Ovary (tissue), 3 donors: ENCODE results near the gene KDM3A.

Source experiments
- CTCF ChIP-seq, 3 donors: fragments of 450-650 bp in 2 of 3; fragments of 200-600 bp in 1 of 3; IDR thresholded peaks; one replicate each; pipeline versions ENCODE4 v1.5.1 to v1.8.0; 2016 to 2022; ENCODE audit warnings: antibody characterized with exemption in 3 of 3, mild to moderate bottlenecking in 1 of 3
- POLR2A ChIP-seq: fragments of 450-650 bp; IDR thresholded peaks from one replicate; pipeline ENCODE4 v1.6.1; 2017; ENCODE audit warnings: antibody characterized with exemption, mild to moderate bottlenecking, moderate library complexity
- donor health status: DM: no; HTN: no; CAD: no.

GRCh38 chr2:86414996-86415395 is 26.2 kb upstream of the KDM3A start:
- TF ChIP-seq CTCF (IDR thresholded peaks at IDR 0.05) (no peak), POLR2A (no peak)
